Parathyroid adenoma (tissue), 2 donors: ENCODE measurements around the gene THSD4.

ENCODE experiments used
- H2AFZ ChIP-seq: fragments of 300-600 bp; sonication (generic); one replicate; pipeline ENCODE4 v1.7.0; 2017; ENCODE audit warnings: antibody characterized with exemption, mild to moderate bottlenecking
- H3K27ac ChIP-seq: fragments of 300-600 bp; sonication (generic); one replicate; pipeline ENCODE4 v1.7.0; 2017
- H3K27me3 ChIP-seq: fragments of 300-600 bp; sonication (generic); one replicate; pipeline ENCODE4 v1.7.0; 2017; ENCODE audit warnings: low read length; ENCODE audit not compliant: control insufficient read depth, insufficient read depth
- H3K36me3 ChIP-seq: fragments of 300-600 bp; sonication (generic); one replicate; pipeline ENCODE4 v1.7.0; 2017; ENCODE audit warnings: low read length; ENCODE audit not compliant: control insufficient read depth, insufficient read depth
- H3K4me1 ChIP-seq: fragments of 300-600 bp; sonication (generic); one replicate; pipeline ENCODE4 v1.7.0; 2017; ENCODE audit warnings: control low read depth
- H3K4me2 ChIP-seq: fragments of 300-600 bp; sonication (generic); one replicate; pipeline ENCODE4 v1.7.0; 2017; ENCODE audit warnings: low read length
- H3K4me3 ChIP-seq: fragments of 300-600 bp; sonication (generic); one replicate; pipeline ENCODE4 v1.7.0; 2017; ENCODE audit warnings: low read depth, low read length
- H3K79me2 ChIP-seq: fragments of 300-600 bp; sonication (generic); one replicate; pipeline ENCODE4 v1.7.0; 2017; ENCODE audit warnings: control low read depth
- H3K9ac ChIP-seq: fragments of 300-600 bp; sonication (generic); one replicate; pipeline ENCODE4 v1.7.0; 2017; ENCODE audit warnings: mild to moderate bottlenecking
- H3K9me3 ChIP-seq: fragments of 300-600 bp; sonication (generic); one replicate; pipeline ENCODE4 v1.7.0; 2017; ENCODE audit warnings: low read length; ENCODE audit not compliant: control insufficient read depth
- TF ChIP-seq, protein P1 (sequence below): fragments of 300-600 bp; sonication (generic); IDR thresholded peaks from one replicate; pipeline ENCODE4 v1.7.0; 2017; ENCODE audit warnings: antibody characterized with exemption, mild to moderate bottlenecking
- donor health status: primary hyperparathyroidism.

THSD4 gene

DNA sequence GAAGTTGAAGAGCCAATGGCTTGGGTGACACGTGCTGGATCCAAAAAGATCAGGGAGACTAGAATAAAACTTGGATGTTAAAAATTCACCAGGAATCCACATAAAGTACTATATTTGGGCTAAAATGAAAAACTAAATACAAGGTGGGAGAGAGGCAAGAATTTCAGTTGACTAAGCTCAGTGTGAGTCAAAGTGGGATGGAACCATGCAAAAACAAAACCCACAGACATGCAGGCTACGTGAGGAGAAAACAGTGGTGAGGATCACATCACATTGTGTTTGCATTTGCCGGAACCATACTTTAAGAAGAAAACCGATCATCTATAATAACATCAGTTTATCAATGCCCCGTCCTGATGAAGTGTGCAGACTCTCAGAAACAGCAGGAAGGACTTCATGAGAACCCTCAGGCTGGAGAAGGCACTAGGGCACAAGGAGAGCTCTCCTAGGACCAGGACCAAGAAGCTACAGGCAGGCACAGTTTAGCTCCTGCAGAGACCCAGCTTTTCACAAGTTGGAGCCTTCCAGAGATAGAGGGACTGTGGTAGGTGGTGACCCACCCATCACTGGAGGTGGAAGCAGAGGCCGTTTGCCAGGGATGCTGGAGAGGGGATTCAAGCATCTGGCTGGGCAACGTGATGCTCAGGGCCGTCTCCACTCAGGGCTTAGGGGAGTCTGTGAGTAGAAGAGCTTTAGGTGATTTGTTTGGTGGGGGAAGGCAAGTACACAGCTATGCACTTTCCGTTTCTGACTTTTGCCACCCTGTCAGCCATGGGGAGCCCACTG, 666.1 kb downstream of the THSD4 start:
- TF ChIP-seq, protein P1, sequence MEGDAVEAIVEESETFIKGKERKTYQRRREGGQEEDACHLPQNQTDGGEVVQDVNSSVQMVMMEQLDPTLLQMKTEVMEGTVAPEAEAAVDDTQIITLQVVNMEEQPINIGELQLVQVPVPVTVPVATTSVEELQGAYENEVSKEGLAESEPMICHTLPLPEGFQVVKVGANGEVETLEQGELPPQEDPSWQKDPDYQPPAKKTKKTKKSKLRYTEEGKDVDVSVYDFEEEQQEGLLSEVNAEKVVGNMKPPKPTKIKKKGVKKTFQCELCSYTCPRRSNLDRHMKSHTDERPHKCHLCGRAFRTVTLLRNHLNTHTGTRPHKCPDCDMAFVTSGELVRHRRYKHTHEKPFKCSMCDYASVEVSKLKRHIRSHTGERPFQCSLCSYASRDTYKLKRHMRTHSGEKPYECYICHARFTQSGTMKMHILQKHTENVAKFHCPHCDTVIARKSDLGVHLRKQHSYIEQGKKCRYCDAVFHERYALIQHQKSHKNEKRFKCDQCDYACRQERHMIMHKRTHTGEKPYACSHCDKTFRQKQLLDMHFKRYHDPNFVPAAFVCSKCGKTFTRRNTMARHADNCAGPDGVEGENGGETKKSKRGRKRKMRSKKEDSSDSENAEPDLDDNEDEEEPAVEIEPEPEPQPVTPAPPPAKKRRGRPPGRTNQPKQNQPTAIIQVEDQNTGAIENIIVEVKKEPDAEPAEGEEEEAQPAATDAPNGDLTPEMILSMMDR = no peak
- H3K4me1 ChIP-seq = no peaks in the 10 kb centered on the region

DNA sequence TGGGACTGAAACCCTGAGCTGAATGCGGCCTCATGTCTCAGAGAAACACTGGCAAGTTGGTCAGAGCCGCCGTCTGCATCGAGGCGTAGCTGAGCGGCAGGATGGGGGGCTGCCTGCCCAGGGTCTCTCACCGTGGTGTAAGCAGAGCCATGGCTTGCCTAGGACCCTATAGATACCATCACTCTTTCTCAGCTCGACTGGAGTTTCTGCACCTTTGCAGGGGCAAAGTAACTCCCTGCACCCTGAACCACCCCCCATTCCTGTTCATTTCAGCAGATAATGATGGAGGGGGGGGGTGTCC, 666.6 kb downstream of the THSD4 start:
- H2AFZ ChIP-seq = no peak overlapping the region
- H3K36me3 ChIP-seq = no peaks in the 10 kb centered on the region
- no peak overlapping the region for H3K9ac ChIP-seq
- H3K4me2 ChIP-seq = no peak overlapping the region
- no peaks in the 10 kb centered on the region for H3K9me3 ChIP-seq
- H3K27ac ChIP-seq = no peak overlapping the region
- TF ChIP-seq, protein P1 = no peak
- no peaks in the 10 kb centered on the region for H3K27me3 ChIP-seq
- no peaks in the 10 kb centered on the region for H3K4me1 ChIP-seq
- no peak overlapping the region for H3K4me3 ChIP-seq
- no peaks in the 10 kb centered on the region for H3K79me2 ChIP-seq

More for the DNA sequence above, 666.1 kb downstream of the THSD4 start:
- H3K79me2 ChIP-seq = no peaks in the 10 kb centered on the region
- H3K4me2 ChIP-seq = no peak overlapping the region
- H3K27ac ChIP-seq = no peak overlapping the region
- H3K4me3 ChIP-seq = no peak overlapping the region
- no peak overlapping the region for H2AFZ ChIP-seq
- H3K9ac ChIP-seq = no peak overlapping the region
- H3K9me3 ChIP-seq = no peaks in the 10 kb centered on the region
- no peaks in the 10 kb centered on the region for H3K27me3 ChIP-seq
- H3K36me3 ChIP-seq = no peaks in the 10 kb centered on the region

DNA sequence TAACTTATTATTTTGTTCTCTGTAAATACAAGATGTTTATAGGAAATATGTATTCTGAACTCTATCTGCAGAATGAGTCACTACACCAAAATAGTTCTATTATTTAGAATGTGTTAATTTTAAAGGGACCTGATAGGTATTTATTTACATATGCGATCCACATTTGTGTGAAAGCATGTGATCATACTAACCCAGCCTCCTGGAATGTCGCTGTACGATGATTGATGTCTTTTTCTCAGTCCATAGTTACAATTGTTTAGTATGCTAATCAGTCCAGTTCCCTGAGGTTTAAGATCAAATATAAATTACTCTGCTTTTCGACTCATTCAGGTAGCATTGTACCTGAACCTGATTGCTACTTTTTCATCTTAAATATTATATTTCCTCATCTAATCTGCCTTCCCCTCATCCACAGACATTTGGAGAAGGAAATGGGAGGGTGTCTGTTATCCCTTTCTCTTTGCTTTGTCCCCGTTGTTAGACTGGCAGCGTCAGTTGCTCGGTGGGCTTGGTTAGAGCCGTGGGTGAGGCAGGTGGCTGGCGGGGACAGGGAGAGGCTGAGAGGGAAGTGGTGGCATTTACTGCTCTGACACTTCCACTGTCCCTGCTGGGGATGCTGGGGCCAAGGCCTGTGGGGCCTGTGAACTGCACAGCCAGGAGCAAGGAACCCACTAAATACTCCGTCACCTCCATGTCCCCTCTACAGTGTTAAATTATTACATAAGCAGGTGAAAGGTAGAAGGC, 667.3 kb downstream of the THSD4 start:
- TF ChIP-seq, protein P1 = no peak
- Histone ChIP-seq H3K4me2 (no peak overlapping the region), H3K9ac (no peak overlapping the region), H3K36me3 (no peaks in the 10 kb centered on the region), H3K27me3 (no peaks in the 10 kb centered on the region), H3K79me2 (no peaks in the 10 kb centered on the region), H3K4me1 (no peaks in the 10 kb centered on the region), H3K9me3 (no peaks in the 10 kb centered on the region), H3K27ac (no peak overlapping the region), H2AFZ (no peak overlapping the region), H3K4me3 (no peak overlapping the region)

DNA sequence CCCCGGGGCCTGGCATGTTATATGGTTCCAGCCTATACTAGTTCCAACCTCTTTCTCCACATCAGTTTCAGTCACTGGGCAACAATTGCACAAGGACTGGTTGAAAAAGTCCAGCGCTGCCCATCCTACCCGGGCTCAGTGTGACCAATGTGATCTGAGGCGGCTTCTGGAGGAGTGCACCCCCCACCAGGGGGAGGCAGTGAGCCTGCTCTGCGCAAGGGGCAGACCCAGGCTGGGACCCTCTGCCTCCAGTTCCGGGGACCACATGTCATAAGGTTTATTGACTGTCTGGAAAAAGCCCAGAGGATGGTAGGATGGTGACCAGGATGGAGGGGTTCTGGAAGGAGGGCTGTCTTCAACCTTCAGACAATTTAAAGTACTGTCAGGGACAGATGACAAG, 669.4 kb downstream of the THSD4 start:
- Histone ChIP-seq H3K4me1 (no peaks in the 10 kb centered on the region), H3K9me3 (no peaks in the 10 kb centered on the region), H3K79me2 (no peaks in the 10 kb centered on the region), H3K27ac (no peak overlapping the region), H3K4me2 (no peak overlapping the region), H3K9ac (no peak overlapping the region), H3K27me3 (no peaks in the 10 kb centered on the region), H2AFZ (no peak overlapping the region), H3K36me3 (no peaks in the 10 kb centered on the region), H3K4me3 (no peak overlapping the region)
- TF ChIP-seq, protein P1 = no peak
